ENCODE measurements around the gene PYHIN1. TPM values are rescaled to one million over a fixed set of nuclear protein-coding genes. Genes with fewer than 3 reads are reported as not detected.
A peak's percentile ranks its signal among the peaks of the same experiment; 100 is the strongest.

PYHIN1 gene
- polyA plus RNA-seq, 1 donor (not counting 4 experiments of a cell fraction or from before 2014, with no cell fraction given), result 0.37 TPM

- Histone ChIP-seq H3K9me3 (ENCODE audit: control insufficient read depth, low read depth, low read length) (no peaks in the 10 kb centered on the region), H3K4me2 (ENCODE audit: control insufficient read depth, extremely low read depth, insufficient read depth, low read depth, low read length) (peak overlapping the region; percentile 92), H3K27me3 (ENCODE audit: control insufficient read depth, extremely low read depth, insufficient read depth, low read length) (no peaks in the 10 kb centered on the region), H3K36me3 (ENCODE audit: control insufficient read depth in 2 of 2, extremely low read depth in 1 of 2, insufficient read depth in 2 of 2, low read length in 2 of 2) (no peaks in the 10 kb centered on the region), H3K9ac (ENCODE audit: control insufficient read depth, extremely low read depth, insufficient read depth, low read length) (peak overlapping the region; percentile 61), H3K4me3 (ENCODE audit: control insufficient read depth in 2 of 3, extremely low read depth in 1 of 3, insufficient read depth in 2 of 3, low read depth in 1 of 3, low read length in 3 of 3) (peak overlapping the region; percentile 29 to 86 (median 67)), H3K27ac (ENCODE audit: control insufficient read depth, insufficient read depth, low read length) (peak overlapping the region; percentile 71), H3K9me1 (ENCODE audit: control insufficient read depth, extremely low read depth, insufficient read depth, low read length) (no peaks in the 10 kb centered on the region), H2AFZ (ENCODE audit: control insufficient read depth, low read length) (peak overlapping the region; percentile 97), H3K4me1 (ENCODE audit: control insufficient read depth, extremely low read depth, insufficient read depth, low read length) (peaks cover 22% of the 10 kb centered on the region), H4K20me1 (ENCODE audit: control insufficient read depth, extremely low read depth, insufficient read depth, low read length) (no peaks in the 10 kb centered on the region), H3K79me2 (ENCODE audit: control insufficient read depth, insufficient read depth, low read length) (no peaks in the 10 kb centered on the region)
- DNase-seq (ENCODE audit: low read depth, low spot score) (no peak), FAIRE-seq (peak; percentile 91)
- TF ChIP-seq CTCF (optimal IDR thresholded peaks at IDR 0.05 in 1 of 3, IDR thresholded peaks at IDR 0.05 in 1 of 3, conservative IDR thresholded peaks at IDR 0.05 in 1 of 3; ENCODE audit: extremely low read depth in 1 of 3, insufficient read depth in 2 of 3, low read length in 3 of 3), result no peak
- TF ChIP-seq EZH2 (IDR thresholded peaks at IDR 0.05; ENCODE audit: low read length), result no peak
- dilution Hi-C loops (cut with MboI; ENCODE audit: extremely low pct_ligation_motif_present, low sequenced_read_pairs), result no loop called here
Measured at GRCh38 chr1:158999316-159000069, 68.1 kb downstream of the PYHIN1 start.

GRCh38 chr1:159000070-159000409 lies 68.7 kb downstream of the PYHIN1 start:
- H3K9me3 ChIP-seq (ENCODE audit: control insufficient read depth, low read depth, low read length), result no peaks in the 10 kb centered on the region
- DNase-seq (ENCODE audit: low read depth, low spot score) (no peak), FAIRE-seq (no peak)
- dilution Hi-C loops (cut with MboI; ENCODE audit: extremely low pct_ligation_motif_present, low sequenced_read_pairs), result no loop called here
- H2AFZ ChIP-seq (ENCODE audit: control insufficient read depth, low read length), result peak overlapping the region; percentile 97
- H3K27me3 ChIP-seq (ENCODE audit: control insufficient read depth, extremely low read depth, insufficient read depth, low read length), result no peaks in the 10 kb centered on the region
- H3K36me3 ChIP-seq (ENCODE audit: control insufficient read depth in 2 of 2, extremely low read depth in 1 of 2, insufficient read depth in 2 of 2, low read length in 2 of 2), result no peaks in the 10 kb centered on the region
- H3K4me2 ChIP-seq (ENCODE audit: control insufficient read depth, extremely low read depth, insufficient read depth, low read depth, low read length), result peak overlapping the region; percentile 92
- TF ChIP-seq EZH2 (IDR thresholded peaks at IDR 0.05; ENCODE audit: low read length), result no peak
- TF ChIP-seq CTCF (optimal IDR thresholded peaks at IDR 0.05 in 1 of 3, IDR thresholded peaks at IDR 0.05 in 1 of 3, conservative IDR thresholded peaks at IDR 0.05 in 1 of 3; ENCODE audit: extremely low read depth in 1 of 3, insufficient read depth in 2 of 3, low read length in 3 of 3), result no peak
- peak overlapping the region; percentile 61 for H3K9ac ChIP-seq (ENCODE audit: control insufficient read depth, extremely low read depth, insufficient read depth, low read length)
- no peaks in the 10 kb centered on the region for H3K79me2 ChIP-seq (ENCODE audit: control insufficient read depth, insufficient read depth, low read length)
- no peaks in the 10 kb centered on the region for H3K9me1 ChIP-seq (ENCODE audit: control insufficient read depth, extremely low read depth, insufficient read depth, low read length)
- H3K4me1 ChIP-seq (ENCODE audit: control insufficient read depth, extremely low read depth, insufficient read depth, low read length), result peaks cover 22% of the 10 kb centered on the region
- H3K27ac ChIP-seq (ENCODE audit: control insufficient read depth, insufficient read depth, low read length), result peak overlapping the region; percentile 71
- H3K4me3 ChIP-seq (ENCODE audit: control insufficient read depth in 2 of 3, extremely low read depth in 1 of 3, insufficient read depth in 2 of 3, low read depth in 1 of 3, low read length in 3 of 3), result peak overlapping the region; percentile 29 to 86 (median 67)
- no peaks in the 10 kb centered on the region for H4K20me1 ChIP-seq (ENCODE audit: control insufficient read depth, extremely low read depth, insufficient read depth, low read length)

Measured in keratinocyte (primary cell).